Embryonic facial prominence (tissue), 1 donor: ENCODE data around the gene MFSD12.
"Not testable (repeated sequence)": the region's sequence is repeated elsewhere in the genome, so short reads cannot be mapped to it uniquely, and the experiment has no call there.

ENCODE experiments used
- DNase-seq: peaks from one replicate; pipeline ENCODE4 v3.0.0-alpha.2; 2016; ENCODE audit errors: extremely low spot score

MFSD12 gene

GRCh38 chr19:3536429-3537100 is 20.8 kb downstream of the MFSD12 start:
- DNase-seq: no peak

- DNase-seq: no peak
These were observed 21.4 kb downstream of the MFSD12 start for GRCh38 chr19:3535981-3536380.

- DNase-seq: no peak
These were observed 21.8 kb downstream of the MFSD12 start for GRCh38 chr19:3535563-3535965.

GRCh38 chr19:3535235-3535535 is 22.2 kb downstream of the MFSD12 start:
- no peak for DNase-seq

- no peak for DNase-seq
These were observed 22.8 kb downstream of the MFSD12 start for GRCh38 chr19:3534375-3535234.

GRCh38 chr19:3533563-3534216 is 23.7 kb downstream of the MFSD12 start:
- no peak for DNase-seq

- DNase-seq: no peak
These were observed 24.4 kb downstream of the MFSD12 start for GRCh38 chr19:3533033-3533432.

GRCh38 chr19:3532154-3532786 is 25.1 kb downstream of the MFSD12 start:
- DNase-seq: no peak

GRCh38 chr19:3531716-3532115 is 25.7 kb downstream of the MFSD12 start:
- DNase-seq: no peak

GRCh38 chr19:3530389-3530788 is 27.0 kb downstream of the MFSD12 start:
- DNase-seq: no peak

- not testable (repeated sequence) for DNase-seq
These were observed 28.1 kb downstream of the MFSD12 start for GRCh38 chr19:3529299-3529698.

GRCh38 chr19:3528539-3529211 is 28.7 kb downstream of the MFSD12 start:
- no peak for DNase-seq

- DNase-seq: no peak
These were observed 29.3 kb downstream of the MFSD12 start for GRCh38 chr19:3528080-3528479.

GRCh38 chr19:3527238-3527910 is 30.0 kb downstream of the MFSD12 start:
- no peak for DNase-seq

- DNase-seq: no peak
These were observed 30.7 kb downstream of the MFSD12 start for GRCh38 chr19:3526507-3527237.

- DNase-seq: no peak
These were observed 32.4 kb downstream of the MFSD12 start for GRCh38 chr19:3524904-3525451.

- DNase-seq: no peak
These were observed 33.1 kb downstream of the MFSD12 start for GRCh38 chr19:3524078-3524842.

- DNase-seq: no peak
These were observed 33.9 kb downstream of the MFSD12 start for GRCh38 chr19:3523361-3524077.
